ENCODE data around the gene GPR156.
"Not testable (repeated sequence)": the region's sequence is repeated elsewhere in the genome, so short reads cannot be mapped to it uniquely, and the experiment has no call there.

GPR156 gene

DNA sequence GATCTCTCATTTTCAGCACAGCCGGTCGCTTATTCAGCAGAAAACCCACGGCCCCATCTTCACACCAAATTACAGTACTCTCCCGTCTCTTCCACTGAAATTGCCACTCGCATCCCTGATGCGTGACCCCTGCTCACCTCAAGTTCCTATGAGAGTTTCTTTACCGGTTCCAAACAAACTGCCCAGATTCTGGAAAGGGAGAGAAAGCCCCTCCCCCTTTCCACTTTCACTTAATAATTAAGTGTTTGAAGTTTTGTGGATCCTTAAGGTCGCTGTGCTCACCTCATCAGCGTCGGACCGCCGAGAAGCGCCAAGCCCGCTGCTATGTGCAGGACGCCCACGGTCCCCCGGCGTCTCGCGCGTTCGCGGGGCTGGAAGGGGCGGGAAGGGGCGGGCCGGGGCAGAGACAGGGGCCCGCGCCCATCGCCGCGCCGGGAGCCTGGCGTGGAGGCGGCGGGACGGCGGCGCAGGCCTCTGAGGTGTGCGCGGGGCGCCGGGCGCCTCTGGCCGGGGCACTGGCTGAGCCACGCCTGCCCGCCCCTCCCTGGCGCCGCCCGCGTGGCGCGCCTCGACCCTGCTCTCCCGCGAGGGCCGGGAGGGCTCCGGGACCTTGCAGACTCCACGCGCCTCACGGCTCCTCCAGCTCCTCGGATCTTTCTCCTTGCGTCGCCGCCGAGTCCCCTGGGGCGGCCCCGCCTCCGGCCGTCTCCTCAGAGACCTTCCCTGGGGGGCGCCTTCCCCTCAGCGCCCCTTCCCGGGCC lies at the start of gene GPR156:
GPR156 (minus strand) TSS at position 476 of the 761 bp plus-strand sequence. CDS start 41,124 bp downstream, outside the sequence.
- DNase-seq = no peak

GRCh38 chr3:120332646-120333045 lies 47.6 kb upstream of the GPR156 start:
- DNase-seq = no peak

GRCh38 chr3:120331076-120331475 lies 46.1 kb upstream of the GPR156 start:
- DNase-seq = no peak

DNA sequence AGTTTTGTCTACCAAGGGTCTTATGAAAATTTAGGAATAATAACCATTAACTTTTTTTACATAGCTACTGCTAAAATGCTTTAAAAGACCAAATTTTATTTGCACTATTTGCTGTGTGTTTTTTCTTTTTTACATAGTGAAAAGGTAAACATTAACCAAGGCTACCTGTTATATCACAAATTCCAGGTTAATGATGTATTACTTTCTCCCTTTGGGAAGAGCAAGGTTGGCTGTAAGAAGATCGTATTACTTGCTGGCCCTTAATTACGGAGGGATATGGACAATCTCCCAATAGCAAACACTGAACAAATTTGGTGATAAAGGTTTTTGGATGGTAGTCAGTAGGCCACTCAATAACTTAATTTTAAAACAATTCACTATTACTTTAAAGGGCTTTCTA lies 41.8 kb upstream of the GPR156 start:
- no peak for DNase-seq

GRCh38 chr3:120324190-120324589 lies 39.2 kb upstream of the GPR156 start:
- no peak for DNase-seq

- not testable (repeated sequence) for DNase-seq
These were observed 38.7 kb upstream of the GPR156 start for GRCh38 chr3:120323761-120324160.

- DNase-seq = no peak
These were observed 27.1 kb upstream of the GPR156 start for GRCh38 chr3:120311863-120312794.

- no peak for DNase-seq
These were observed 21.8 kb upstream of the GPR156 start for GRCh38 chr3:120306519-120307455.

DNA sequence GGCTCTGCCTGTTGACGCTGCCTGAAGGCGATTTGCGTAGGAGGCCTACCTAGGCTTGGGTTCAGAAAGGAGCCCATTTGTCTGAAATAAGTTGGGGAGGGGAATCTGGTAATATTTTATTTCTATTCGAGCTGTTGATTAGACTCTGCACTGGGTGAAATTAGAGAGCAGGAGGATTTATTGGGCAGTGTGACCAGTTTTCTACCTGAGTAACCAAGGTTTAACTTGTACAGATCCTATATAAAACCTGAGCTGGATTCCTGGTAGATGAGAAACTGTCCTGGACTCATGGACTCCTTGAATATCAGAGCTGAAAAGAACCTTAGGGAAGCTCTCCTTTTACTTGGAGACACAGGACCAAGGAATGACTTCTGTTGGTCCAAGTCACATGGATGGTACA lies 19.6 kb upstream of the GPR156 start:
- no peak for DNase-seq

GRCh38 chr3:120302361-120302760 lies 17.3 kb upstream of the GPR156 start:
- no peak for DNase-seq

DNA sequence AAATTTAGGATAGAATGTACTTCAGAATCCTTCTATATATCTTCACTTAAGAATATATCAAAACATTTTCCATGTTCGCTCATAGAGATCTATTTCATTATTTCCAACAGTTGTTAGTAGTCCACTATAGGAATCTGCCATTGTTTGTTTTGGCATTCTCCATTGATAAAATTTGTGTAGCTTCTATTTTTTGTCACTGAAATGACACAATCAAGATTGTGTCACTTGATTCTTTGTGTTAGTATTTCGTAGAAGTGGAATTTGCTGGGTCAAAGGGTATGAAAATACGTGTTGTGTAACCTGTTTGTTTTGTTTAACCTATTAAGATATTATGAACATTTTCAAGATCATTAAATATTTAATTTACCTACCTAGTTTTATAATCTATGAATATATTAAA lies 15.9 kb upstream of the GPR156 start:
- no peak for DNase-seq

DNA sequence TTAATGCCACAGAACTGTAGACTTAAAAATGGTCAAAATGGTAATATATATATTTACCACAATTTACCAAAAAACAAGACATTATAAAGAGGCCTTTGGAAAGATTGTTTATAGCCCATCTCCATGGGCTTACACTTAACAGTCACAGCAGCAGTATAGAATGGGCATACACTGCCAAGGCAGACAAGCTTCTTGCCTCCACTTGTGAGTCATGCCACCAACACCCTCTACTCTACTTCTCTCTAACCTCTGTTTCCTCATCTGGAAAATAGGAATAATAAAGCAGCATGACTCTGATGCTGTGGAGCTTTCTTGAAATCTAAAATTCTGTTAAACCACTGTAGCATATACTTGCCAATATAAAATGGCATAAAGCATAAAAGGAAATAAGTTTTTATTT lies 14.4 kb upstream of the GPR156 start:
- DNase-seq = no peak

DNA sequence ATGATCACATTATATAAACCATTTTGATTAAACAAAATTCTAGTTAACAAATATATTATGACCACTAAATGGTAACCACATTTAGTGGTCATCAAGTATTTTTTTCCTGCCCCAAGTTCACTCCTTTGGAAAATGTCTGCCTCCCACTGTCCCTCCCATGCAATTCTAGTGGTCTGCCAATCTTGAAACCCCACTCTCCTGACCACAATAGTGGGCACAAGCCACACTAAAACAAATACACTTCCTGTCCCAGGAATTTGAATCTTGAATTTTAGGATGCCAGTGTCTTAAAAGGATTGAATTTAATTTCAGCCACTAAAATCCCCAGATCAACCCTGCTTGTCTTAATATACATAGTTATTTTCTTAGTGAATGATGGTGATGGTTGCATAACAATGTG lies 14.0 kb upstream of the GPR156 start:
- DNase-seq = no peak

- not testable (repeated sequence) for DNase-seq
These were observed 6.5 kb upstream of the GPR156 start for GRCh38 chr3:120291552-120291951.

GRCh38 chr3:120289636-120290035 lies 4.6 kb upstream of the GPR156 start:
- no peak for DNase-seq

GRCh38 chr3:120286465-120286864 lies 1.4 kb upstream of the GPR156 start:
- DNase-seq = no peak

DNA sequence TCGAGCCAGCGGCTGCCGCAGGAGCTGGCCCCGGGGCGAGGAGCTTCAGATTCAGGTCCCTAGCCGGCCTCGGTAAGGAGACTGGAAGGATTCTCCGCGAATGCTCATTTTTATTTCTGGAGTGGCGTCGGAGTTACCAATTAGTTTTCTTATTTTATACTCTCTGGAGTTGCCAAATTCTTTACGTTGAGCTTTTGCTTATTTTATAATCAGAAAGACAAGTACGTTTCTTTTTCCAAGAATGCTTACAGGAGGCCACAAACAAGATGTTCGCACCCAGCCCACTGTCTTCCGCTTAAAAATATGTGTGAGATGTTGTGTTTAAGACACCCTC lies 453 bp upstream of the GPR156 start:
- DNase-seq = no peak

- DNase-seq = no peak
These were observed 3.8 kb downstream of the GPR156 start for GRCh38 chr3:120281261-120281660.

GRCh38 chr3:120280566-120280965 lies 4.5 kb downstream of the GPR156 start:
- DNase-seq = no peak

DNA sequence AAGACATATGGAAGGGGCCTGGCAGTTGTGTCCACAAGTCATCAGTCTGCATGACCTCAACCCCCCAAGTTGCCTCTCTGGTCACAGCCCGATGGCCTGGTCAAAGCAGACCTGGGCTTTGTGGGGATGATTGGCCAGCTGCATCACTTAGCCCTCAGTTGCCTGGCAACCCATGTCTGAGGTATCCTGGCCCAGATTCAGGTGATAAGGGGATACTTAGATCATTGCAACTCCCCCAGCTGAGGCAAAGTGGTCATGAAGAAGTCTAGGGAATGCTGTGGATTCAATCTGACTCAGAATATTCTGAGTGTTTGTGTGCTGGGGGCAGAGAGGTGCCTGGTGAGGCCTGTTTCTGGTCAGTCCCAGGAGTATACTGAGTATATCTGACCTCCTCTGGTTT lies 5.0 kb downstream of the GPR156 start:
- no peak for DNase-seq

DNA sequence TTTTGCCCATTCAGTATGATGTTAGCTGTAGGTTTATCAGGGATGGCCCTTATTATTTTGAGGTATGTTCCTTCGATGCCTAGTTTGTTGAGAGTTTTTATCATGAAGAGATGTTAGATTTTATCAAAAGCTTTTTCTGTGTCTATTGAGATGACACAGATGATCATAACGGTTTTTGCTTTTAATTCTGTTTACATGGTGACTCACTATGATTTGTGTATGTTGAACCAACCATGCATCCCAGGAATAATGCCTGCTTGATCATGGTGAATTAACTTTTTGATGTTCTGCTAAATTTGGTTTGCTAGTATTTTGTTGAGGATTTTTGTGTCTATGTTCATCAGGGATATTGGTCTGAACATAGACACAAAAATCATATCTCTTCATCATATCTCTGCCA lies 8.3 kb downstream of the GPR156 start:
- no peak for DNase-seq

DNA sequence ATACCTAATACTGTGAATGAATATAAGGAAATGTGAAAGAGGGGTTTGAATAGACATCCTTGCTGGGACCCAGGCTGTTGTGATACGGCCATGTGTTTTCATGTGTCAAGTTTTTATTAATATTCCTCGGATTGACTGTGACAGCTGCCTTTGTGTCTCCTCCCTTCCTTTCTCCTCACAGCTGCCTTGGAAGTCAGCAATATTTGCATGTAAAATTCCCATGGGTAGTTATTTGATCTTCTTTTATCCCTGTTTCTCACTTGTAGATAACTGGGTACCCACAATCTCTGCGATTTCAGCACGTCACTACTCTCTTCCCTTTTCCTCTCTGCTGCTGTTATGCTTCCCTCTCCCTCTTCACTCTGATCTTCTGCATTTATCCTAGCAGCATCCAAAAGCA lies 9.4 kb downstream of the GPR156 start:
- DNase-seq = no peak

- DNase-seq = no peak
These were observed 10.3 kb downstream of the GPR156 start for GRCh38 chr3:120274739-120275167.
